Coronary artery (tissue), 2 donors: ENCODE data around the gene CDS2.
A peak's percentile ranks its signal among the peaks of the same experiment; 100 is the strongest.

Source experiments
- DNase-seq: peaks from one replicate; pipeline ENCODE4 v3.0.0-alpha.2; 2017; ENCODE audit warnings: low spot score
- H3K27ac ChIP-seq, 2 donors: fragments of 200-600 bp; sonication (generic); one replicate each; pipeline ENCODE4 v1.5.1; 2016 to 2019
- H3K4me3 ChIP-seq: fragments of 200-600 bp; sonication (generic); 2 replicates; pipeline ENCODE4 v1.5.1; 2016; ENCODE audit warnings: mild to moderate bottlenecking, moderate library complexity
- CTCF ChIP-seq: fragments of 200-600 bp; sonication (generic); IDR thresholded peaks from one replicate; pipeline ENCODE4 v1.5.1; 2019; ENCODE audit warnings: antibody characterized with exemption

Gene CDS2

GRCh38 chr20:5141615-5142014 is 14.8 kb downstream of the CDS2 start:
- no peak for DNase-seq
- Histone ChIP-seq H3K27ac (no peak overlapping the region), H3K4me3 (no peak overlapping the region)
- TF ChIP-seq CTCF = no peak

GRCh38 chr20:5143851-5144250 is 17.0 kb downstream of the CDS2 start:
- Histone ChIP-seq H3K27ac (peak overlapping the region in 1 of 2 donors; percentile 46), H3K4me3 (no peak overlapping the region)
- TF ChIP-seq CTCF = no peak
- no peak for DNase-seq

- DNase-seq = no peak
- no peak overlapping the region for H3K4me3 ChIP-seq
- TF ChIP-seq CTCF = no peak
- no peak overlapping the region for H3K27ac ChIP-seq
Observed at GRCh38 chr20:5145365-5146098, 18.7 kb downstream of the CDS2 start.

GRCh38 chr20:5146099-5146668 is 19.4 kb downstream of the CDS2 start:
- Histone ChIP-seq H3K4me3 (no peak overlapping the region), H3K27ac (no peak overlapping the region)
- DNase-seq = no peak
- TF ChIP-seq CTCF = no peak

- no peak overlapping the region for H3K4me3 ChIP-seq
- peak overlapping the region in 1 of 2 donors; percentile 71 for H3K27ac ChIP-seq
- TF ChIP-seq CTCF = no peak
- DNase-seq = no peak
Observed at GRCh38 chr20:5146871-5147592, 20.2 kb downstream of the CDS2 start.

GRCh38 chr20:5148581-5148980 is 21.8 kb downstream of the CDS2 start:
- no peak for DNase-seq
- Histone ChIP-seq H3K4me3 (peak overlapping the region; percentile 48), H3K27ac (peak overlapping the region; percentile 71 to 80)
- TF ChIP-seq CTCF = no peak

- DNase-seq = no peak
- H3K27ac ChIP-seq = peak overlapping the region; percentile 71 to 79
Observed at GRCh38 chr20:5149892-5150225, 23.1 kb downstream of the CDS2 start.

More at GRCh38 chr20:5149892-5150225, 23.1 kb downstream of the CDS2 start:
- TF ChIP-seq CTCF = no peak
- no peak overlapping the region for H3K4me3 ChIP-seq
